K562 (cell line): ENCODE results near the gene EHBP1. TPM values are rescaled to one million over a fixed set of nuclear protein-coding genes. Genes with fewer than 3 reads are reported as not detected.

Experiments used
- ATF7 ChIP-seq: fragments of 450-650 bp; IDR thresholded peaks from 2 replicates; pipeline ENCODE4 v1.7.1; 2014; ENCODE audit warnings: mild to moderate bottlenecking, moderate library complexity
- FOXJ2 ChIP-seq: fragments of 200-800 bp; sonication (Bioruptor generic); IDR thresholded peaks from 2 replicates; pipeline ENCODE4 v1.6.1; 2016; ENCODE audit warnings: missing genetic modification characterization, missing compliant biosample characterization
- FOXM1 ChIP-seq, 2 experiments: fragments of 450-650 bp in 1 of 2; sonication (generic) in 1 of 2; formaldehyde crosslinking in 1 of 2; IDR thresholded peaks; 2 replicates each; pipeline versions ENCODE4 v1.6.1 to v1.9.0; 2017 to 2022; ENCODE audit warnings: low read depth in 2 of 2, mild to moderate bottlenecking in 2 of 2, missing genetic modification reagents in 1 of 2, moderate library complexity in 1 of 2
- MBD2 ChIP-seq: sonication (generic); IDR thresholded peaks from 2 replicates; pipeline ENCODE4 v1.6.1; 2016; ENCODE audit warnings: low read depth, borderline replicate concordance
- MNT ChIP-seq, 2 experiments: fragments of 450-650 bp; conservative IDR thresholded peaks; 2 replicates each; pipeline ENCODE4 v1.6.1; 2017; ENCODE audit warnings: mild to moderate bottlenecking in 2 of 2, moderate library complexity in 2 of 2
- NEUROD1 ChIP-seq: fragments of 150-350 bp; IDR thresholded peaks from 2 replicates; pipeline ENCODE4 v1.6.1; 2014; ENCODE audit warnings: borderline replicate concordance, low read length, low read depth; ENCODE audit not compliant: partially characterized antibody
- NFYB ChIP-seq: IDR thresholded peaks from 2 replicates; pipeline ENCODE4 v1.6.1; 2011; ENCODE audit warnings: mild to moderate bottlenecking, moderate library complexity; ENCODE audit not compliant: insufficient read length; ENCODE audit errors: extremely low read depth
- POLR2G ChIP-seq: fragments of 200-400 bp; formaldehyde crosslinking; IDR thresholded peaks from 2 replicates; pipeline ENCODE4 v1.6.1; 2017; ENCODE audit warnings: low read depth, mild to moderate bottlenecking, antibody characterized with exemption, low read length, moderate library complexity
- RBM25 ChIP-seq: fragments of 200-400 bp; formaldehyde crosslinking; IDR thresholded peaks from 2 replicates; pipeline ENCODE4 v1.6.1; 2018; ENCODE audit warnings: low read length, low read depth, moderate library complexity; ENCODE audit not compliant: severe bottlenecking
- SMAD3 ChIP-seq: fragments of 450-650 bp; formaldehyde crosslinking; conservative IDR thresholded peaks from 2 replicates; pipeline ENCODE4 v1.4.0; 2020; ENCODE audit warnings: mild to moderate bottlenecking
- TBP ChIP-seq: optimal IDR thresholded peaks from 2 replicates; pipeline ENCODE3; 2011; ENCODE audit warnings: low read depth, low read length, improper control_type of control experiment
- TEAD1 ChIP-seq, 2 experiments: fragments of 450-650 bp in 1 of 2; sonication (generic) in 1 of 2; formaldehyde crosslinking; IDR thresholded peaks; 2 replicates each; pipeline versions ENCODE4 v1.4.0 to v1.8.0; 2020 to 2022; ENCODE audit warnings: mild to moderate bottlenecking in 2 of 2, missing genetic modification reagents in 1 of 2
- UBTF ChIP-seq, 2 experiments: IDR thresholded peaks; 2 replicates each; pipeline ENCODE4 v1.6.1; 2012; ENCODE audit warnings: improper control_type of control experiment in 2 of 2, low read depth in 2 of 2, low read length in 2 of 2, borderline replicate concordance in 1 of 2
- ZBTB2 ChIP-seq: fragments of 450-650 bp; IDR thresholded peaks from 2 replicates; pipeline ENCODE4 v1.6.1; 2016; ENCODE audit warnings: antibody characterized with exemption
- ZBTB7A ChIP-seq: IDR thresholded peaks from 2 replicates; pipeline ENCODE4 v1.6.1; 2011; ENCODE audit warnings: low read depth, mild to moderate bottlenecking, low read length, moderate library complexity, borderline replicate concordance; ENCODE audit not compliant: control insufficient read depth
- ZNF212 ChIP-seq: fragments of 450-650 bp; formaldehyde crosslinking; IDR thresholded peaks from 2 replicates; pipeline ENCODE4 v1.4.0; 2020; ENCODE audit warnings: mild to moderate bottlenecking
- ZNF24 ChIP-seq: fragments of 450-650 bp; IDR thresholded peaks from 2 replicates; pipeline ENCODE4 v1.6.1; 2016
- ZNF41 ChIP-seq: fragments of 250-450 bp; sonication (Bioruptor Pico); conservative IDR thresholded peaks from 2 replicates; pipeline ENCODE4 v1.4.0; 2020; ENCODE audit warnings: mild to moderate bottlenecking
- ZNF644 ChIP-seq: fragments of 200-800 bp; sonication (Bioruptor generic); IDR thresholded peaks from 2 replicates; pipeline ENCODE4 v1.6.1; 2016; ENCODE audit warnings: low read depth, missing genetic modification characterization, missing compliant biosample characterization
- ZNF699 ChIP-seq: fragments of 250-450 bp; sonication (Bioruptor Pico); IDR thresholded peaks from 2 replicates; pipeline ENCODE4 v1.8.0; 2021; ENCODE audit warnings: mild to moderate bottlenecking, moderate library complexity; ENCODE audit not compliant: insufficient replicate concordance
- polyA plus RNA-seq, 8 experiments: library from polyadenylated mRNA; depleted of rRNA in 4 of 8; stranded (reverse) in 5 of 8; unstranded in 3 of 8; fragments of >200 nt; fragmentation: Nextera tagmentation in 2 of 8; fragmentation: Illumina TruSeq in 1 of 8; extraction: Ambion mirVana in 2 of 8; extraction: Trizol in 1 of 8; gene quantifications; 2 replicates each; pipeline versions ENCODE4 v1.2.1 to v1.2.3, GENCODE V29; 2011 to 2014; ENCODE audit warnings: inconsistent platforms in 1 of 8, missing spikeins in 1 of 8
- total RNA-seq, 7 experiments: library from RNA; depleted of rRNA in 6 of 7; stranded (reverse); fragments of >200 nt in 6 of 7; fragmentation: Illumina TruSeq in 2 of 7; extraction: Trizol in 2 of 7; gene quantifications; 2 replicates each; pipeline versions ENCODE4 v1.2.1 to v1.2.3, GENCODE V29; 2011 to 2021; ENCODE audit warnings: low replicate concordance in 1 of 7

The EHBP1 gene
- total and polyA plus RNA-seq, 9 of the 15 experiments (the other 6 are each of a cell fraction or from before 2014, with no cell fraction given), result 8.9 to 26.6 (median 19.3) TPM

GRCh38 chr2:62705007-62705829 is at the start of gene EHBP1 (continued):
- TF ChIP-seq ZNF699 (CRISPR knock-in tag) (no peak), ZNF212 (CRISPR knock-in tag) (no peak), NFYB (peak; percentile 84), ZNF41 (CRISPR knock-in tag) (no peak), FOXM1 (IDR thresholded peaks at IDR 0.05; ENCODE audit: low read depth) (peak; percentile 50), FOXM1 (CRISPR knock-in tag; IDR thresholded peaks at IDR 0.05; ENCODE audit: low read depth) (no peak), NEUROD1 (peak; percentile 96), TEAD1 (CRISPR knock-in tag; IDR thresholded peaks at IDR 0.05) (peak; percentile 9 to 92; a peak in 2 of 4 replicates), TBP (peak; percentile 53), MBD2 (peak; percentile 89), ZNF24 (no peak), FOXJ2 (tag) (no peak), RBM25 (peak; percentile 95), ZNF644 (tag) (no peak), UBTF (IDR thresholded peaks at IDR 0.05; ENCODE audit: borderline replicate concordance in 1 of 2, low read depth in 2 of 2, low read length in 2 of 2) (0 out of 4 replicates have a peak, but pooled peaks of 1 of the 2 experiments have one; percentile 30), POLR2G (peak; percentile 89), MNT (conservative IDR thresholded peaks at IDR 0.05) (peak; percentile 69 to 79), ZBTB7A (peak; percentile 38; the same call in 1 of the 2 replicates), ZBTB2 (no peak), ATF7 (peak; percentile 86), SMAD3 (no peak)
